Esophagus squamous epithelium (tissue), 4 donors: ENCODE data around the gene OR2G6.
"Not testable (repeated sequence)": the region's sequence is repeated elsewhere in the genome, so short reads cannot be mapped to it uniquely, and the experiment has no call there.

Source experiments
- CTCF ChIP-seq, 6 experiments: fragments of 450-650 bp in 4 of 6; fragments of 200-600 bp in 2 of 6; sonication (generic) in 2 of 6; IDR thresholded peaks; one replicate each; pipeline ENCODE4 v1.5.1; 2016 to 2019; ENCODE audit warnings: antibody characterized with exemption in 6 of 6, mild to moderate bottlenecking in 4 of 6, moderate library complexity in 4 of 6
- POLR2A ChIP-seq, 4 donors: fragments of 450-650 bp; IDR thresholded peaks; one replicate each; pipeline ENCODE4 v1.6.1; 2017; ENCODE audit warnings: antibody characterized with exemption in 4 of 4, mild to moderate bottlenecking in 4 of 4, moderate library complexity in 3 of 4

GRCh38 chr1:248537449-248537848 lies 29.6 kb downstream of the OR2G6 start:
- TF ChIP-seq CTCF, POLR2A (IDR thresholded peaks at IDR 0.05): not testable (repeated sequence)
